ENCODE measurements around the gene DNAL4.

DNAL4 gene, protein sequence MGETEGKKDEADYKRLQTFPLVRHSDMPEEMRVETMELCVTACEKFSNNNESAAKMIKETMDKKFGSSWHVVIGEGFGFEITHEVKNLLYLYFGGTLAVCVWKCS

DNA sequence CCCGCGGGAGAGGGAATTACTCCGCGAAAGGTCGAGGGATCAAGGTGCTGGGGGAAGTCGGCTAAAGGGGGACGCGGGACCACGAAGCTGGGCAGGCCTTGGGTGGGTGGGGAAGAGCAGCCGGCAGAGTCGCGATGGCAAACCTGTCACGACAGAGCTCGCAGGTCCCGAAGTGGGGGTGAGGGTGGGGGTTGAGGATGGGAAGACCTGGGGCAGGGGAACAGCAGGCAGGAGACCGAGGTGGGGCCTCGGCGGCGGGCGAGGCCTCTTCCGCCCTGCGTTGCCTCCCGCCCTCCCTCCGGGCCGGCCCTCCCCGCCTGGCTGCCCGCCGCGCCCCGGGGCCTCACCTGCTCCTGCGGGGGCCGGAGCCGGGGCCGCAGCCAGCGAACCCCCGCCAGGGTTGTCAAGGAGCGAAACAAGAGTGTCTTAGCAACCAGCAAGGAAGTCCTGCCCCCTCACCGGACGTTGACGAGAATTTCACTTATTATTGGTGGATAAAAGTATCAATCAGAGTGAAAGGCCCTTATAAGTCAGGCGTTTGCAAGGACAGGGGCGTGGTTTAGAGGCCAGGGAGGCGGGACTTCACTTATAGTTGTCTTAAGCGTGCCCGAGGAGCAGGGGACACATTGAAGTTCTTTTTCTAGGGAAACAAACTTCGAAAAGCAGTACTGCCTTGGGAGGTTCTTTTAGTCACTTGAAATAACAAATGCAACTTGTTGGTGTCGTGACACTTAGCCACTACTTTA lies at the start of gene DNAL4:
Gene DNAL4, minus strand, starts transcription at position 423 of the 746 bp plus-strand sequence. CDS start 11,412 bp downstream, outside the sequence.
- DNase-seq (ENCODE audit: low read depth) = peak; percentile 84

DNA sequence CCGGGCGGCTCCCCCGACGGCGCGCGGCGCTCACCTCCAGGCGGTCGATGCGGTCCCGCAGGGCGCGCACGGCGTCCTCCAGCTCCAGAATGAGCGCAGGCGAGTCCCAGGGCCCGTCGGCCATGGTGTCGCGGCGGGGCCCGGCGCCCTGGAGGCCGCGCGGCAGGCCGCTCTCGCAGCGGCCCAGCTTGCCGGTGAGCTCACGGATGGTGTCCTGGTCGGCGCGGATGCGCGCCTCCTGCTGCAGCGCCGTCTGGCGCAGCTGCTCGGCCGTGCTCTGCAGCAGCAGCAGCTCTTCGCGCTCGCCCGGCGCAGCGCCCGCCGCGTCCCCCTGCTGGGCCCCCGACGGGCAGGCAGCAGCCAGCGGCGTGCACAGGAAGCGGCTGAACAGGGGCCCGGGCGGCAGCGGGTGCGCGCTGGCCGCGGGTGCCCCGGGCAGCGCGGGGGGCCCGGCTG lies 49.3 kb upstream of the DNAL4 start:
- DNase-seq (ENCODE audit: low read depth) = peak; percentile 13

DNA sequence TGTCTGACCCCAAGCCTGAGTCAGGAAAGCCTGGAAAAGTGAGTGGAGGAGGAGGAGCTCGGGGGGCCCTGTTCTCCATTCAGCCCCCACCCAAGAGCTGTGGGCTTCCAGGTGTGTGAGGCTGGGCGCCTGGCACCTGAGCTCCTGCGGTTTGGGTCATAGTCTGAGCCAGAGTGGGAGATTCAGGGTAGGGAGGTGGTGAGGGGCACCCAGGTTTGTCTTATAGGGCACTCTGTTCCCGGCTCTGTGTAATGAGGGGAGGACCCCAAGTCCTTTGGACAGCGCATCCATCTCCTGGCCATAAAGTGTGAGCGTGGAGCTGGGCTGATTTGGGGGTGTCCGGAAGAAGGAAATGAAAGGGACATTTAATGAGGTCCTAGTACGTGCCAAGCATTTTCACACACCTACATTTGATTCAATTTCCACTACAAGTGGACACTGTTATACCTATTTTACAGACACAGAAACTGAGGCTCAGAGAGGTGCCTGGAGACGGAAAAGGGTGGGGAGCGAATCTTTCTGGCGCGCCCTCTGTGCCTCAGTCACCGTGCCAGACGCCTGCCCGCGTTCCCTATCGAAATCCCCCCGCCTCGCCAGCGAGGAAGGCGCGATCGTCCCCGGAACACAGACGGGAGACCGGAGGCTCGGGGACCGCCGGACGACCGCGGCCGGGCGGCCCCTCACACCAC lies 48.7 kb upstream of the DNAL4 start:
- DNase-seq (ENCODE audit: low read depth) = no peak

DNA sequence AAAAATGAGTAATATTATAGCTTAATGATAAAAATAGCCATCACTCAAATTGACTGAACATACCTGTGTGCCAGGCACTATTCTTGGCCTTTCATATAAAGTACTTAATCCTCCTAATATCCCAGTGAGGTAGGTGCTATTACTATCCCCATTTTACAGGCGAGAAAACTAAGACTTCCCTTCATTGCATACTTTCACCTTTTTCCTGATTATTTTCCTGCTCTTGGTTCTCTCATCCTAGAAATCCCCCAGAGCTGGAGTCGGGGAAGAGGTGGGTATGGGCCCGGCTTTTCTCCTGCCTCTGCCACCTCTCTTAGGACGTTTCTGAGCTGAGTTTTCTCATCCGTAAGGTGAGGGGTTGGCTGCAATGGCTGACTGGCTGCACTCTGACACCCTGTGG lies 47.7 kb upstream of the DNAL4 start:
- no peak for DNase-seq (ENCODE audit: low read depth)

DNA sequence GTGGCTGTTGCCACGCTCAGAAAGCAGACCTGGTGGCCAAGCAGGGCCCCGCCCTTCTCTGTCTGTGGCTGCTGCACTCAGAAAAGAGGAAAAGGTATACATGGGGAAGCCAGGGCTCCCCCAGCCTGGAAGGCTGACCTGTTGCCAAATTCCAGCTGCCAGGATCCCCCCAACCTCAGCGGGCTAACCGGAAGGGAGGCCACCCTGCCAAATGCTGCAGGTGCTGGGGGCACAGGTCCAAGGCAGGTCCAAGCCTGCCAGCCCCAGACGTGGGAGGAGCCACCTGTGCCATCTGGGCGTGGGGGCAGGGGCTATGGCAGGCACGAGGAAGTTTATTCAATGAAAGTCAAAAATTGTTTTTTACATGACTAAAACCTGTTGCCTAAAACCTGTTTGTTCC lies 47.3 kb upstream of the DNAL4 start:
- DNase-seq (ENCODE audit: low read depth) = no peak

DNA sequence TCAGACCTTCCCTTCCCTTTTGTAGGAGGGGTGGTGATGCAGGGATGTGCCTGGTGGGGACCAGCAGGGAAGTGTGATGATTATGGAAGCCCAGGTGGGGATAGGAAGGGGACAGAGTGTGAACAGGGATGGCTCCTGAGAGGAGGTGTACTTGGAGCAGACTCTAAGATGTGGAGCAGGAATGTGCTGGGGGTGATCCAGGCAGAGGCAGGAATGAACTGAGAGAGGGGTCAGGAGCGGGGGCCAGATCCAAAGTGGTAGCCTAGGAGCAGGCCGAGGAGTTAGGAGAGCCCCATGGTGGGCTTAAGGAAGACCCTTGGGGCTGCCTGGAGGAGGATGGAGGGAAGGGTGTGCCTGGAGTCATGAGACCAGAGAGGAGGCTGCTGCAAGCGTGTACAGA lies 46.2 kb upstream of the DNAL4 start:
- no peak for DNase-seq (ENCODE audit: low read depth)

DNA sequence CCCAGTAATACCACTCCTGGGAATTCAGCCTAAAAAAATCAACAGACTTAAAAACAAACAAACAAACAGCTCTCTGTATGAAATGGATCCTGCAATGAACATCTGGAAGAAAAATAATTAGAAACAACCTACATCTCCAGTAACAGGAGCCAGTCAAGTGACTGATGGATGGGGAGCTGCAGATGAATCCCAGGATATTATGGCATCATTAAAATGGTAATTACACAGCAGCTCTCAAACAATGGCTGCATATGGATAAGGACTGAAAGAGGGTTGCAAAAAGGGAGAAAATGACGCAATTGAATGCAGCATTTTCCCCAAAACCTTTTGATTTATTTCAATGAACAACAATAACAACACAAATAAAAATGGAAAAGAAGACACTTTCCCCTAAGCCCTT lies 45.7 kb upstream of the DNAL4 start:
- DNase-seq (ENCODE audit: low read depth) = no peak

DNA sequence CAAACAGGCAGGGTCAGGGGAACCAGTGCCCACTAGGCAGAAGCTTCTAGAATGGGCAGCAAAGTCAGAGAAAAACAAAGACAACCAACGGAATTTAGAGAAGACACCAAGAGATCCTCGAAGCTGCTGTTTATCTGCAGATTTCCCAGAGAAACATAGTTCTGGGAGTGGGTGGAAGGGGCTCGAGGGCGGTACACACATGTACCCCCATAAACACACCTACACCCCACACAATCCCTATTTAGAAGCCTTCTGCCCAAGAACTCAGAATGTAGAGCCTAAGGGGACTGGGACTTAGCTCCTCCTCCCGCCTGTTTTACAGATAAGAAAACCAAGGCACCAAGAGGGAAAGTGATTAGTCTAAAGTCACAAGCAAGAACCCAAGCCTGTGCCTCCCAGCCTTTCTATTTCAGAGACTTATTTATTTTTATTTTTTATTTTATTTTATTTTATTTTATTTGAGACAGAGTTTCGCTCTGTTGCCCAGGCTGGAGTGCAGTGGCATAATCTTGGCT lies 43.5 kb upstream of the DNAL4 start:
- DNase-seq (ENCODE audit: low read depth) = no peak

DNA sequence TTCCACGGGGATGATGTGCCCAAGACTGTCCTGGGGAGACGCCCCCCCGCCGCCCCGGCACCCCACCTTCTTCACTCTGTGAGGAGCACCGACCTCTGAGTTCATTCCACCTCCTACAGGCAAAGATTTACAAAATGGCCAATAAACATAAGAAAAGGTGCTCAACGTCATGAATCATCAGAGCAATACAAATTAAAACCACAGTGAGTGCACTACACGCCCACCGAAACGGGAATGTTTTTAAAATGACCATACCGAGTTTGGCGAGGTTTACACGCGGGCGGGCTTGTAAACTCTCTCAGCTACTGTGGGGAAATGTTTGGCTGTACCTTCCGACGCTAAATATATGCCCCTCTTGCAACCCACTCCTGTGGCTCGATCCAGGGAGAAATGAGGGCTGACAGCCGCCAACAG lies 42.0 kb upstream of the DNAL4 start:
- no peak for DNase-seq (ENCODE audit: low read depth)

DNA sequence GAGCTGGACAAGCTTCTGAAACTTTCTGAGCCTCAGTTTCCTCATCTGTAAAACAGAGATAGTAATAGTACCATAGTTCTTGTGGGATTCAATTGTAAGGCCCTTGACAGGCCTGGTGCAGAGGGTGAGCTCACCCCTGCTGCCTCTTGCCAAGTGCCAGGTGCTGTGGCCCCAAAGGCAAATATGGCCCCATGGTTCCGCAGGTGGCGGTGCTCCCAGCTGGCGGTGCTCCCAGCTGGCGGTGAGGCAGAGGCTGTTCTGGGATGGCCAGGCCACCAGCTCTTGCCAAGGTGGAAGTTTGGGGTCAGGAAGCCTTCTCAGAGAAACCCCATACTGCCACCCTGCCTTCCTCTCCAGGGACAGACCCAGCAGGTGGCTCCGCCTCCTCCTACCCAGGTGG lies 41.0 kb upstream of the DNAL4 start:
- no peak for DNase-seq (ENCODE audit: low read depth)

DNA sequence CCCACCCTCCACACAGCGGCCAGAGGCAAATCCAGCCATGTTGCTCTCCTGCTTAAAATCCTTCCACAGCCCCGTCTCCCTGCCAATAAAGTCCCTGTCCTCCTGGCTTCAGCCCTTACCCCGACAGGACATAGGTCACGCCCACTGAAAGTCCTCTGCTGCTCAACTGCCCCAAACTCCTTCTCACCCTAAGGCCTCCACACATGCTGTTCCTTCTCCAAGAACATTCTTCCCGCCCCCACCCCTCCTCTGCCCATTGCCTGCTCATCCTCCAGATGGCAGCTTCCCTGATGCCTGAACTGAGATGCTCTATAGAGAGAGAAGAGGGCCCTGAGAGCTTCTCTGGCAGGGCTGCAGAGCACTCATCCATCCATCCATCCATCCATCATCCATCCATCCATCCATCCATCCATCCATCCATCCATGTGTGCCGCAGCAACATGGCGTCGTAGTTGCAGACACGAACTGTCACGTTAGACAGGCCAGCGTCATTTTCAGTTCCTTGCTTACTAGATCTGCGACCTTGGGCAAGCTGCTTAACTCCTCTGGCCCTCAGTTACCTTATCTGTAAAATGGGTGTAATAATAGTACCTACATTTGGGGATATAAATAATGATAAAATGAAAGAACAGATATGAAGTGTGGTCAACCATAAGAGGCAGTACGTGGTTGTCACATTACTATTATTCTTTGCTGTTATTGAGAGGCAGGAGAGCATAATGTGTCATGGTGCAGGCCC lies 40.4 kb upstream of the DNAL4 start:
- DNase-seq (ENCODE audit: low read depth) = no peak

DNA sequence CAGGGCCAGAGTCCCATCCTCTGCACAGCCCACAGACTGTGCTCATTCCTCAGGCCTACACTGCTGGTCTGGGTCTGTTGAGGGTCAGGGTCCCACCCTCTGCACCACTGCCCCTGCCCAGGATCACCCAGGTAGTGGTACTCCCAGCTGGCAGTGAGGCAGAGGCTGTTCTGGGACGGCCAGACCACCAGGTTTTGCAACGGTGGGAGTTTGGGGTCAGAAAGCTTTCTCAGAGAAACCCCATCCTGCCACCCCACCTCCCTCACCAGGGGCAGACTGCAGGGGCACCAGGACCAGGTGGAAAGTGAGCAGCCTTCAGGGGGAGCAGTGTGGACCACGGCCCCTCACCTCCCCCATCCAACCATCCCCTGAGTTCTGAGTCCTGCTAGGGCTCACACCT lies 39.1 kb upstream of the DNAL4 start:
- no peak for DNase-seq (ENCODE audit: low read depth)

DNA sequence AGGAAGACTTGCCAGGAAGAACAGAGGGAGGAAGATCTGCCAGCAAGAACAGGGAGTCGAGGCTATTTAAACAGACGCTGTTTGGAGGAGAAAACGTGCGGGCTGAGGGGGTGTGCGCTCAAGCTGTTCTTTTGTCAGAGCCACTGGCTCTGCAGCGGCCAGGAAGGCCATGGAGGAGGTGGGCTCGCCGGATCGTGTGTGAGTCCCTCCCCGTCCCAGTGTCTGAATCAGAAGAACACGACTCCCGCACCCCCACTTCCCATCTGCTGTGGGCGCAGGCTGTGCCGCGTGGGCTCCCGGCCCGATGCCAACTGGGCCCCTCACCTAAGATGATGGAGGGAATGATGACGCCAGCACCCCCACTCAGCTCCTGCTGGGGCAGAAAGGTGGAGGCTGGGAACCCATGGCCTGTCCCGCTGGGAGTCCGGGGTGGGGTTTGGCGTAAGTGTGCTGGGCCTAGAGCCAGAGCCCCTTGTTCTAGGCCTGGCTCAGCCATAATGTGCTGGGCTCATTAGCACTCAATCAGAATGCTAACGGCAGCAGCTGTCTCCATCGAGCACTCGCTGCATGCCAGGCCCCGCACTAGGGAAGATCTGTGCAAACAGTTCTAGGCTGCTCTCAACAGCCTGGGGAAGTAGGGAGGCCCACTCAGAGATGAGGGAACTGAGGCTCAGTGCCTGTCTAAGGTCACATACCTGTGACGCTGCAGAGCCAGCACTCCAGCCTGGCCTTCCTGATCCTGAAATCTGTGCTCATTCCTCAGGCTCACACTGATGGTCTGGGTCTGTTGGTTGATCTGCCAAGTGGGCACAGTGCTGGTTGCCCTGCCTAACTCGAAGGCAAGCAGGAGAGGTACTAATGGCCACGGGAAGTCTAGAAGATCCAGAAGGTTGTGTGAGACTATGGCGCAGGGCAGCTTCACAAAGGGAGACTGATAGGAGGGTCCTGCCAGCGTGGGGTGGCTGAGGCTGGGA lies 38.3 kb upstream of the DNAL4 start:
- no peak for DNase-seq (ENCODE audit: low read depth)

DNA sequence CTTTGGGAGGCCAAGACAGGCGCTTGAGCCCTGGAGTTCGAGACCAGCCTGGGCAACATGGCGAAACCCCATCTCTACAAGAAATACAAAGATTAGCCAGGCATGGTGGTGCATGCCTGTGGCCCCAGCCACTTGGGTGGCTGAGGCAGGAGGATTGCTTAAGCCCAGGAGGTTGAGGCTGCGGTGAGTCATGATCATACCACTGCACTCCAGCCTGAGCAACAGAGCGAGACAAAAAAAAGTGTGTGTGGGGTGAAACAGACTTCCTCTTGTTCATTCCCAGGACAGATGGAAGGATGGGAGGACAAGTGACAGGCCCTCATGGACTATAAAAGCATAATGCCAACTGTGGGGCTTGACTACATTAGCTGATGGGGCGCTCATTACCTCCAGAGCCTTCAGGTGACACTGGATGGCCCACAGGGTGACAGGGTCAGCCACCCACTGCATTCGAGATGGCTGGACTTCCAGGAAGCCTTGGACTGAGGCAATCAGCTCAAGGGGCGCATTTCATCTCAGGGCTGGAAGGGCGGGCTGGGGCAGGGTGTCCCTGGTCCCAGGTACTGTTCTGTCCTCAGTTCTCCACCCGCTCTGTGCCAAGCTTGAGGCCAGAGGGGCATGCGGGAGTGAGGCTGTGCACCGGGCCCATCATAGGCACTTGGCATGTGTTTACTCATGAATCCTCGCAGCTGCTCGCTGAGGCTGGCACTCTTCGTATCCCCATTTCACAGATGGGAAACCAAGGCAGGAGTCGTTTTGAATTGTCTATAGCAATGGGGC lies 37.4 kb upstream of the DNAL4 start:
- DNase-seq (ENCODE audit: low read depth) = no peak

DNA sequence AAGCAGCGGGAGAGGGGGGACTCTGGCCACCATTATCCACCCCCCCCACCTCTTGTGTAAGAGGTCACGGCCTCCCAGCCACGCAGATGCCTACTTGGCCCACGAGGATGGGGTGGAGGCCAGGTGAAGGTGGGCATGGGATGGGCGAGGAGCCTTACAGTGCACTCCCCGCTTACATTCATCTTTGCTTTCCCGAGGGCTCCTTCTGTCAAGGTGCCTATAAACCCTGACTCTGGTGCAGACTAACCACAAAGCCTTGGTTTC lies 36.8 kb upstream of the DNAL4 start:
- no peak for DNase-seq (ENCODE audit: low read depth)

DNA sequence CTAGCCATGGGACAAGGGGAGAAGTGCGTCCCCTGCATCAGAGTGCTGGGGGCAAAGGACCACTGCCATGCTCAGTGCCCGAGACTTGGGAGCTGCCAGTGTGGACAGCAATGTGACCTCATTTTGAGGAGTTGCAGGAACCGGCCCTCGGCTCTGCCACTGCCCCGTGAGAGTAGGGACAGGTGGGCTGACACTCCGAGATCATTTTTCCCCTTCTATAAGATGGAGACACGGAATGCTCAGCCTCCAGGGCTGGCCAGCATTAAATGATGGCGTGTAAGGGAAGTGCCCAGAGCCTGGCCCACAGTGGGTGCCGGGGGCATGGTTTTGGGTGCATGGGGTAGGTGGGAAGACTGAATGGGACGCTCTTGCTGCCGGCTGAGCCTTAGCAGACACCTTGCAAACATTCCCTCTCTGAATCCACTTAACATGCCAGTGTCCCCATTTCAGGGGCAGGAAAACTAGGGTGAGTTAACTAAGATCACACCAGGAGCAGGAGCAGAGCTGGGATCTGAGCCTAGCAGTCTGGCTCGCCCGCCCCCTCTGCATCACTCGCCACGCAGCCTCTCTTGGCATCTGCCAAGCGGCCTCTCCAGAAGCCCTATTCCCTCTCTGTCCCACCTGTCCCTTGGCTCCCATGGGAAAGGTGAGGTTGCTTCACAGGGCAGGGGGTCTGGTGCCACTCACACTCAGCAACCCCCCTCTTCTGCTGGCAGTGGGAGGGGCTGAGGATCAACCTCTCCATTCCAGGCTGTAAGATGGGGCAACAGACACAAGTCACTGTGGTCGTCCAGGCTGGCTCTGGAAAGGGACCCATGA lies 36.3 kb upstream of the DNAL4 start:
- no peak for DNase-seq (ENCODE audit: low read depth)

DNA sequence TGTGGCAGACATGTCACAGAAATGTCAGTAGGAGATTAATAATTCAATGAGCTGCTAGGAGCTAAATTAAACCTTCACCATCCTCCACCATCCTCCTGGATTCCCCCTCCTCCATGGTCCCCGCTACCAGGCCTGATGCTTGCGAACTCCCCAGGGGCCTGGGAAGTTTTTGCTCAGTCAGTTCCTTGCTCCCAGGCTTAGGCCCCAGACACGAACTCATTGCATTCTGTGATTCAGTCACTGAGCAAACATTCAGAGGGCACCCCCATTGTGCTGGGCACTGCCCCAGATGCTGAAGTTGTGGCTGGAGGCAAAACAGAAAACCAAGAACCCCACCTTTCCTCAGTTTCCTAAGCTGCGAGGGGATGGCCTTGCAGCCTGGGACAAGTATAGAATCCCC lies 35.5 kb upstream of the DNAL4 start:
- DNase-seq (ENCODE audit: low read depth) = no peak

DNA sequence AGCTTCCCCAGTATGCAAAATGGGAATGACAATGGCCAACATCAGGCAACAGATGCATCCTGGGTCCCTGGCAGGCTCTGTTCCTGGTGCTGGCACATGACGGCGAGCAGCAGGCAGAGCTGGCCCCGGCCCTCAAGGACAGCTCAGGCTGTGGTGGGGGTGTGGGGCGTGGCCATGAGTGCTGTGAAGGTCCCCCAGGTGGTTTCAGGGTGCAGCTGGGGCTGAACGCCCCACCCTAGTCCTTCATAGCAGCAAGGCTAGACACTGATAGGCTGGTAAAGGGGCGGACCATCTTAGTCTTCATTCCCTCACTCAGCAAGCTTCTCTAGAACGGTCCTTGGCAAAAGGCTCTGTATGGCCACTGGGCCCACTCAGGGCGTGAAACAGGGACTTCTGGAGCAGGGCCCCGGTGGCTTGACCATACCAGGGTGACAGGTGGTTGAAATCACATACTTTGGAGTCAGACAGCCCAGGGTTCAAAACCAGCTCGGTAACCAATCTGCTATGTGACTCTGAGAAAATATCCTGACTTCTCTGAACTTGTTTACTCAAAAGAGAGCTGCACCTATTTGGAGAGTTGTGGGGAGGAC lies 34.8 kb upstream of the DNAL4 start:
- no peak for DNase-seq (ENCODE audit: low read depth)

DNA sequence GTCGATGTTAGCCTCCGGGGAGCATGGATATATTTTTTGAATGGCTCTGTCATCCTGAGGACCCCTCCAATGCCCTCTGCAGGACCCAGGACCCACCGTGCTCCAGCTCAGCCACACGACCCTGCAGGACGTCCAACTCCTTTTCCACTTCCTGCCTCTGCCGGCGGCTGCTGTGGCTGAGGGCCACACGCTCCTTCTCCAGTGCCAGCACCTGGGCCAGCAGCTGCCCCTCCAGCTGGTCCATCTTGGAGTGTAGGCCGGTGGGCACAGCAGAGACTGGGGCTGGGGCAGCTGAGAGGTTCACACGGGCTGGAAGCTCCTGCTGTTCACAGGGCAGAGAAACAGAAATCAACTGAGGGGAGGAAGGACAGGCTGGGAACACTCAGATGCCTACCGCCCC lies 34.2 kb upstream of the DNAL4 start:
- DNase-seq (ENCODE audit: low read depth) = no peak

DNA sequence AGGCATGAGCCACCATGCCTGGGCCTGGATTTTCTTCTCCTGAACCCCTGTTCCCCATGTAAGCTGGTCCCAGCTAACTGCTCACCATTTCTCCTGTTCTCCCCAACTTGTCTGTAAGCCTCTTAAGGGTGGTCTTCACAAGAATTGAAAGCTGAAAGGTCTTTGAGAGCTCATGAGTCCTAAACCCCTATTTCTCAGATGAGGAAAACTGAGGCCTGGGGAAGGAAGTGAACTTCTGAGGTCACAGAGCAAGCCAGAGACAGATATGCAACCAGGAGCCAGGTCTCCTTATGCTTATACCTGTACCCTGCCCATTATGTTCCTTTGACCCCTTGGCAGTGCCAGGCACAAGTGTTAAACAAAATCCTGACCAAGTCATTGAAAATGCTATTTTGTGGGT lies 33.6 kb upstream of the DNAL4 start:
- DNase-seq (ENCODE audit: low read depth) = no peak
